ENCODE data around the gene RPL27A. TPM values are rescaled to one million over a fixed set of nuclear protein-coding genes. Genes with fewer than 3 reads are reported as not detected.

Gene RPL27A
- total RNA-seq, 1 donor from 2014 or later, result 920 TPM

GRCh38 chr11:8640267-8640906 lies 42.2 kb upstream of the RPL27A start:
- H3K27me3 ChIP-seq (ENCODE audit: low read depth), result no peaks in the 10 kb centered on the region
- H3K4me3 ChIP-seq, result no peak overlapping the region
- H3K36me3 ChIP-seq, result peaks cover 68% of the 10 kb centered on the region
- H3K27ac ChIP-seq, result no peak overlapping the region
- TF ChIP-seq, protein P1, sequence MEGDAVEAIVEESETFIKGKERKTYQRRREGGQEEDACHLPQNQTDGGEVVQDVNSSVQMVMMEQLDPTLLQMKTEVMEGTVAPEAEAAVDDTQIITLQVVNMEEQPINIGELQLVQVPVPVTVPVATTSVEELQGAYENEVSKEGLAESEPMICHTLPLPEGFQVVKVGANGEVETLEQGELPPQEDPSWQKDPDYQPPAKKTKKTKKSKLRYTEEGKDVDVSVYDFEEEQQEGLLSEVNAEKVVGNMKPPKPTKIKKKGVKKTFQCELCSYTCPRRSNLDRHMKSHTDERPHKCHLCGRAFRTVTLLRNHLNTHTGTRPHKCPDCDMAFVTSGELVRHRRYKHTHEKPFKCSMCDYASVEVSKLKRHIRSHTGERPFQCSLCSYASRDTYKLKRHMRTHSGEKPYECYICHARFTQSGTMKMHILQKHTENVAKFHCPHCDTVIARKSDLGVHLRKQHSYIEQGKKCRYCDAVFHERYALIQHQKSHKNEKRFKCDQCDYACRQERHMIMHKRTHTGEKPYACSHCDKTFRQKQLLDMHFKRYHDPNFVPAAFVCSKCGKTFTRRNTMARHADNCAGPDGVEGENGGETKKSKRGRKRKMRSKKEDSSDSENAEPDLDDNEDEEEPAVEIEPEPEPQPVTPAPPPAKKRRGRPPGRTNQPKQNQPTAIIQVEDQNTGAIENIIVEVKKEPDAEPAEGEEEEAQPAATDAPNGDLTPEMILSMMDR (IDR thresholded peaks at IDR 0.05), result no peak
- intact Hi-C loops (cut with DNase I), result no loop called here
- H3K4me1 ChIP-seq, result no peaks in the 10 kb centered on the region
- DNase-seq (no peak), ATAC-seq (no peak)
- H3K9me3 ChIP-seq, result no peaks in the 10 kb centered on the region

- intact Hi-C loops (cut with DNase I), result no loop called here
- H3K9me3 ChIP-seq, result no peaks in the 10 kb centered on the region
- no peak for DNase-seq
- no peak for ATAC-seq
- no peaks in the 10 kb centered on the region for H3K27me3 ChIP-seq (ENCODE audit: low read depth)
- H3K4me3 ChIP-seq, result no peak overlapping the region
- peaks cover 73% of the 10 kb centered on the region for H3K36me3 ChIP-seq
- TF ChIP-seq, protein P1 (IDR thresholded peaks at IDR 0.05), result no peak
- H3K27ac ChIP-seq, result no peak overlapping the region
- H3K4me1 ChIP-seq, result no peaks in the 10 kb centered on the region
These were observed 41.3 kb upstream of the RPL27A start for GRCh38 chr11:8641332-8641731.

DNA sequence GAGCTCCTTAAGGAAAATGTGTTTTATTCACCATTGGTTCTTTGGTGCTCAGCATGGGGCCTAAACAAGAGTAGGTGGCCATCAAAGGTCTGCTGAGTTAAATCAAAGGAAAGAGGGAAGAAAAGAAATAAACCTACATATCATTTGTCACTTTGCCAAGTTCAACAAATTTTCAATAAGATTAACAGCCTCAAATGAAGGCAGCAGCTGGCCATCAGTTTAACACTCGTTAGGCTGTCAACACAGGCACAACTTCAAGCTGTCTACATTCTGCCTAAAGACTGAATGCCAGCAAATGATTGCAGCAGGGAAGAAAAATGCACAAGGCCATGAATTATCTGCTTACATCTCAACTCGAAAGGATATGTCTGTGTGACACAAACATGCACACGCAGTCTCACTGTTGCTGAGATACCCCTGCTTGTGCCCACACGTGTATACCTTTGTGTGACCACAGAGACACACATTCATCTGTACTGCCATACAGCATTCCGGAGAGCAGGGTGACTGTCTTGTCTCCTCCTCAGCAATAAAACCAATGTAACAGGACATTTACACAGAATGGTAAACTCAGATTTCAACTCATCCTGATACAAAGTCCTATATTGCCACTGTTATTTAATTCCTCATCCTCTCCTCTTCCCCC lies 40.3 kb upstream of the RPL27A start:
- H3K27ac ChIP-seq, result no peak overlapping the region
- H3K36me3 ChIP-seq, result peaks cover 69% of the 10 kb centered on the region
- DNase-seq, result no peak
- H3K9me3 ChIP-seq, result no peaks in the 10 kb centered on the region
- no peaks in the 10 kb centered on the region for H3K4me1 ChIP-seq
- H3K27me3 ChIP-seq (ENCODE audit: low read depth), result no peaks in the 10 kb centered on the region
- intact Hi-C loops (cut with DNase I), result no loop called here
- no peak overlapping the region for H3K4me3 ChIP-seq
- TF ChIP-seq, protein P1 (IDR thresholded peaks at IDR 0.05), result no peak
- no peak for ATAC-seq

GRCh38 chr11:8646873-8647272 lies 35.7 kb upstream of the RPL27A start:
- H3K27me3 ChIP-seq (ENCODE audit: low read depth), result no peaks in the 10 kb centered on the region
- H3K27ac ChIP-seq, result no peak overlapping the region
- TF ChIP-seq, protein P1 (IDR thresholded peaks at IDR 0.05), result no peak
- ATAC-seq (no peak), DNase-seq (no peak)
- peaks cover 67% of the 10 kb centered on the region for H3K36me3 ChIP-seq
- no peaks in the 10 kb centered on the region for H3K9me3 ChIP-seq
- intact Hi-C loops (cut with DNase I), result no loop called here
- H3K4me3 ChIP-seq, result no peak overlapping the region
- no peaks in the 10 kb centered on the region for H3K4me1 ChIP-seq

- H3K9me3 ChIP-seq, result no peaks in the 10 kb centered on the region
- H3K27ac ChIP-seq, result no peak overlapping the region
- no peaks in the 10 kb centered on the region for H3K27me3 ChIP-seq (ENCODE audit: low read depth)
- intact Hi-C loops (cut with DNase I), result no loop called here
- H3K4me1 ChIP-seq, result no peaks in the 10 kb centered on the region
- no peak for ATAC-seq
- DNase-seq, result no peak
- peaks cover 50% of the 10 kb centered on the region for H3K36me3 ChIP-seq
- TF ChIP-seq, protein P1 (IDR thresholded peaks at IDR 0.05), result no peak
- no peak overlapping the region for H3K4me3 ChIP-seq
These were observed 33.2 kb upstream of the RPL27A start for GRCh38 chr11:8649361-8649760.

All from lower lobe of right lung (tissue), 2 donors.